ENCODE results near the gene BTNL2. TPM values are rescaled to one million over a fixed set of nuclear protein-coding genes. Genes with fewer than 3 reads are reported as not detected.

The BTNL2 gene
- 0.13 and 0.26 TPM in 2 replicates for total RNA-seq

- no peak for TF ChIP-seq CTCF (IDR thresholded peaks at IDR 0.05; ENCODE audit: insufficient read depth, low read length, severe bottlenecking)
- Histone ChIP-seq H3K27me3 (ENCODE audit: control insufficient read depth, insufficient read depth, low read length) (peaks cover 7% of the 10 kb centered on the region), H3K36me3 (ENCODE audit: control insufficient read depth, insufficient read depth, low read length) (no peaks in the 10 kb centered on the region), H3K4me3 (ENCODE audit: low read depth, low read length) (no peak within 1 kb of the TSS)
- no peak for DNase-seq (ENCODE audit: low read depth)
- no peak for FAIRE-seq
Observed at GRCh38 chr6:32406857-32407256, at the start of gene BTNL2. BTNL2 (minus strand) TSS chr6:32407181; CDS start chr6:32407123, 58 bp downstream.

GRCh38 chr6:32449088-32449736 is 42.2 kb upstream of the BTNL2 start:
- H3K27me3 ChIP-seq (ENCODE audit: control insufficient read depth, insufficient read depth, low read length) = no peaks in the 10 kb centered on the region
- H3K4me3 ChIP-seq (ENCODE audit: low read depth, low read length) = no peak overlapping the region
- no peak for TF ChIP-seq CTCF (IDR thresholded peaks at IDR 0.05; ENCODE audit: insufficient read depth, low read length, severe bottlenecking)
- DNase-seq (ENCODE audit: low read depth) = no peak
- FAIRE-seq = no peak
- H3K36me3 ChIP-seq (ENCODE audit: control insufficient read depth, insufficient read depth, low read length) = no peaks in the 10 kb centered on the region

- no peak for FAIRE-seq
Observed at GRCh38 chr6:32447932-32448331, 41.0 kb upstream of the BTNL2 start.

GRCh38 chr6:32445321-32445854 is 38.4 kb upstream of the BTNL2 start:
- DNase-seq (ENCODE audit: low read depth) = no peak
- H3K27me3 ChIP-seq (ENCODE audit: control insufficient read depth, insufficient read depth, low read length) = no peaks in the 10 kb centered on the region
- no peak for FAIRE-seq
- no peaks in the 10 kb centered on the region for H3K36me3 ChIP-seq (ENCODE audit: control insufficient read depth, insufficient read depth, low read length)
- TF ChIP-seq CTCF (IDR thresholded peaks at IDR 0.05; ENCODE audit: insufficient read depth, low read length, severe bottlenecking) = no peak
- H3K4me3 ChIP-seq (ENCODE audit: low read depth, low read length) = no peak overlapping the region

More at GRCh38 chr6:32447932-32448331, 41.0 kb upstream of the BTNL2 start:
- TF ChIP-seq CTCF (IDR thresholded peaks at IDR 0.05; ENCODE audit: insufficient read depth, low read length, severe bottlenecking) = no peak
- H3K36me3 ChIP-seq (ENCODE audit: control insufficient read depth, insufficient read depth, low read length) = no peaks in the 10 kb centered on the region
- H3K27me3 ChIP-seq (ENCODE audit: control insufficient read depth, insufficient read depth, low read length) = no peaks in the 10 kb centered on the region
- DNase-seq (ENCODE audit: low read depth) = no peak
- H3K4me3 ChIP-seq (ENCODE audit: low read depth, low read length) = no peak overlapping the region

- DNase-seq (ENCODE audit: low read depth) (no peak), FAIRE-seq (no peak)
- H3K27me3 ChIP-seq (ENCODE audit: control insufficient read depth, insufficient read depth, low read length) = no peaks in the 10 kb centered on the region
- no peaks in the 10 kb centered on the region for H3K36me3 ChIP-seq (ENCODE audit: control insufficient read depth, insufficient read depth, low read length)
- TF ChIP-seq CTCF (IDR thresholded peaks at IDR 0.05; ENCODE audit: insufficient read depth, low read length, severe bottlenecking) = no peak
- H3K4me3 ChIP-seq (ENCODE audit: low read depth, low read length) = no peak overlapping the region
Observed at GRCh38 chr6:32444433-32444832, 37.5 kb upstream of the BTNL2 start.
